ENCODE results near the gene ALS2CL.
A peak's percentile ranks its signal among the peaks of the same experiment; 100 is the strongest.

Gene ALS2CL

GRCh38 chr3:46701181-46701939 is 7.9 kb upstream of the ALS2CL start, which contains the start of gene TMIE:
TSS of gene TMIE (plus strand) at chr3:46701392. CDS start at chr3:46701488, 96 bp downstream.
- Histone ChIP-seq H3K27me3 (ENCODE audit: control insufficient read depth in 1 of 2, insufficient read depth in 2 of 2, low read length in 2 of 2) (peaks cover 2 to 17% of the 10 kb centered on the region in 2 donors), H3K9me3 (ENCODE audit: control insufficient read depth in 2 of 2, low read length in 2 of 2) (no peaks in the 10 kb centered on the region), H3K4me3 (ENCODE audit: low read length in 2 of 2) (peak within 1 kb of the TSS in 1 of 2 donors; percentile 59), H3K9ac (ENCODE audit: low read length in 2 of 2) (no peak within 1 kb of the TSS), H3K36me3 (ENCODE audit: control insufficient read depth in 2 of 2, insufficient read depth in 2 of 2, low read length in 2 of 2) (no peaks in the 10 kb centered on the region), H3K4me1 (ENCODE audit: control insufficient read depth, insufficient read depth, low read length) (peaks cover 37% of the 10 kb centered on the region), H3K27ac (ENCODE audit: low read length) (no peak within 1 kb of the TSS)

- Histone ChIP-seq H3K36me3 (ENCODE audit: control insufficient read depth in 2 of 2, insufficient read depth in 2 of 2, low read length in 2 of 2) (no peaks in the 10 kb centered on the region), H3K9me3 (ENCODE audit: control insufficient read depth in 2 of 2, low read length in 2 of 2) (no peaks in the 10 kb centered on the region), H3K4me1 (ENCODE audit: control insufficient read depth, insufficient read depth, low read length) (peaks cover 43% of the 10 kb centered on the region), H3K27ac (ENCODE audit: low read length) (no peak overlapping the region), H3K9ac (ENCODE audit: low read length in 2 of 2) (no peak overlapping the region), H3K4me3 (ENCODE audit: low read length in 2 of 2) (peak overlapping the region in 1 of 2 donors; percentile 15), H3K27me3 (ENCODE audit: control insufficient read depth in 1 of 2, insufficient read depth in 2 of 2, low read length in 2 of 2) (peaks cover 2 to 17% of the 10 kb centered on the region in 2 donors)
Observed at GRCh38 chr3:46700772-46701171, 7.3 kb upstream of the ALS2CL start.

GRCh38 chr3:46699676-46700523 is 6.4 kb upstream of the ALS2CL start:
- H3K36me3 ChIP-seq (ENCODE audit: control insufficient read depth in 2 of 2, insufficient read depth in 2 of 2, low read length in 2 of 2), result no peaks in the 10 kb centered on the region
- no peak overlapping the region for H3K27ac ChIP-seq (ENCODE audit: low read length)
- no peak overlapping the region for H3K9ac ChIP-seq (ENCODE audit: low read length in 2 of 2)
- no peak overlapping the region for H3K4me3 ChIP-seq (ENCODE audit: low read length in 2 of 2)
- H3K9me3 ChIP-seq (ENCODE audit: control insufficient read depth in 2 of 2, low read length in 2 of 2), result no peaks in the 10 kb centered on the region
- peaks cover 2 to 17% of the 10 kb centered on the region in 2 donors for H3K27me3 ChIP-seq (ENCODE audit: control insufficient read depth in 1 of 2, insufficient read depth in 2 of 2, low read length in 2 of 2)
- peaks cover 49% of the 10 kb centered on the region for H3K4me1 ChIP-seq (ENCODE audit: control insufficient read depth, insufficient read depth, low read length)

GRCh38 chr3:46695962-46696894 is 2.7 kb upstream of the ALS2CL start:
- Histone ChIP-seq H3K9ac (ENCODE audit: low read length in 2 of 2) (peak overlapping the region in 1 of 2 donors; percentile 47), H3K9me3 (ENCODE audit: control insufficient read depth in 2 of 2, low read length in 2 of 2) (no peaks in the 10 kb centered on the region), H3K27me3 (ENCODE audit: control insufficient read depth in 1 of 2, insufficient read depth in 2 of 2, low read length in 2 of 2) (peaks cover 2 to 8% of the 10 kb centered on the region in 2 donors), H3K4me1 (ENCODE audit: control insufficient read depth, insufficient read depth, low read length) (peaks cover 63% of the 10 kb centered on the region), H3K27ac (ENCODE audit: low read length) (peak overlapping the region; percentile 60), H3K4me3 (ENCODE audit: low read length in 2 of 2) (no peak overlapping the region), H3K36me3 (ENCODE audit: control insufficient read depth in 2 of 2, insufficient read depth in 2 of 2, low read length in 2 of 2) (no peaks in the 10 kb centered on the region)

- no peak overlapping the region for H3K4me3 ChIP-seq (ENCODE audit: low read length in 2 of 2)
- H3K27ac ChIP-seq (ENCODE audit: low read length), result peak overlapping the region; percentile 60
- no peaks in the 10 kb centered on the region for H3K9me3 ChIP-seq (ENCODE audit: control insufficient read depth in 2 of 2, low read length in 2 of 2)
- peaks cover 3 to 4% of the 10 kb centered on the region in 2 donors for H3K27me3 ChIP-seq (ENCODE audit: control insufficient read depth in 1 of 2, insufficient read depth in 2 of 2, low read length in 2 of 2)
- no peaks in the 10 kb centered on the region for H3K36me3 ChIP-seq (ENCODE audit: control insufficient read depth in 2 of 2, insufficient read depth in 2 of 2, low read length in 2 of 2)
- peaks cover 65% of the 10 kb centered on the region for H3K4me1 ChIP-seq (ENCODE audit: control insufficient read depth, insufficient read depth, low read length)
- H3K9ac ChIP-seq (ENCODE audit: low read length in 2 of 2), result no peak overlapping the region
Observed at GRCh38 chr3:46695177-46695961, 1.9 kb upstream of the ALS2CL start.

GRCh38 chr3:46694520-46694919 is 1.0 kb upstream of the ALS2CL start:
- no peaks in the 10 kb centered on the region for H3K9me3 ChIP-seq (ENCODE audit: control insufficient read depth in 2 of 2, low read length in 2 of 2)
- peaks cover 59% of the 10 kb centered on the region for H3K4me1 ChIP-seq (ENCODE audit: control insufficient read depth, insufficient read depth, low read length)
- no peak overlapping the region for H3K27ac ChIP-seq (ENCODE audit: low read length)
- H3K36me3 ChIP-seq (ENCODE audit: control insufficient read depth in 2 of 2, insufficient read depth in 2 of 2, low read length in 2 of 2), result no peaks in the 10 kb centered on the region
- H3K27me3 ChIP-seq (ENCODE audit: control insufficient read depth in 1 of 2, insufficient read depth in 2 of 2, low read length in 2 of 2), result peaks cover 3 to 4% of the 10 kb centered on the region in 2 donors
- no peak overlapping the region for H3K9ac ChIP-seq (ENCODE audit: low read length in 2 of 2)
- H3K4me3 ChIP-seq (ENCODE audit: low read length in 2 of 2), result no peak overlapping the region

GRCh38 chr3:46693892-46694226 is 380 bp upstream of the ALS2CL start:
- Histone ChIP-seq H3K4me3 (ENCODE audit: low read length in 2 of 2) (peak overlapping the region; percentile 24 to 71), H3K27me3 (ENCODE audit: control insufficient read depth in 1 of 2, insufficient read depth in 2 of 2, low read length in 2 of 2) (peaks cover 3 to 4% of the 10 kb centered on the region in 2 donors), H3K27ac (ENCODE audit: low read length) (no peak overlapping the region), H3K9me3 (ENCODE audit: control insufficient read depth in 2 of 2, low read length in 2 of 2) (no peaks in the 10 kb centered on the region), H3K36me3 (ENCODE audit: control insufficient read depth in 2 of 2, insufficient read depth in 2 of 2, low read length in 2 of 2) (no peaks in the 10 kb centered on the region), H3K9ac (ENCODE audit: low read length in 2 of 2) (no peak overlapping the region), H3K4me1 (ENCODE audit: control insufficient read depth, insufficient read depth, low read length) (peaks cover 59% of the 10 kb centered on the region)

GRCh38 chr3:46692566-46692990 is 901 bp downstream of the ALS2CL start:
- Histone ChIP-seq H3K9ac (ENCODE audit: low read length in 2 of 2) (peak overlapping the region in 1 of 2 donors; percentile 64), H3K27ac (ENCODE audit: low read length) (no peak overlapping the region), H3K36me3 (ENCODE audit: control insufficient read depth in 2 of 2, insufficient read depth in 2 of 2, low read length in 2 of 2) (peaks cover 0 to 2% of the 10 kb centered on the region in 2 donors), H3K4me1 (ENCODE audit: control insufficient read depth, insufficient read depth, low read length) (peaks cover 59% of the 10 kb centered on the region), H3K27me3 (ENCODE audit: control insufficient read depth in 1 of 2, insufficient read depth in 2 of 2, low read length in 2 of 2) (peaks cover 3 to 4% of the 10 kb centered on the region in 2 donors), H3K9me3 (ENCODE audit: control insufficient read depth in 2 of 2, low read length in 2 of 2) (no peaks in the 10 kb centered on the region), H3K4me3 (ENCODE audit: low read length in 2 of 2) (peak overlapping the region; percentile 79 to 83)

- Histone ChIP-seq H3K9me3 (ENCODE audit: control insufficient read depth in 2 of 2, low read length in 2 of 2) (no peaks in the 10 kb centered on the region), H3K9ac (ENCODE audit: low read length in 2 of 2) (no peak overlapping the region), H3K4me1 (ENCODE audit: control insufficient read depth, insufficient read depth, low read length) (peaks cover 42% of the 10 kb centered on the region), H3K27ac (ENCODE audit: low read length) (no peak overlapping the region), H3K36me3 (ENCODE audit: control insufficient read depth in 2 of 2, insufficient read depth in 2 of 2, low read length in 2 of 2) (peaks cover 0 to 2% of the 10 kb centered on the region in 2 donors), H3K4me3 (ENCODE audit: low read length in 2 of 2) (no peak overlapping the region), H3K27me3 (ENCODE audit: control insufficient read depth in 1 of 2, insufficient read depth in 2 of 2, low read length in 2 of 2) (peaks cover 3 to 4% of the 10 kb centered on the region in 2 donors)
Observed at GRCh38 chr3:46690798-46691197, 2.7 kb downstream of the ALS2CL start.

Measured in stomach smooth muscle (tissue), 2 donors.